PFSK-1 (cell line): Measurements from ENCODE around the gene ACOX3.

ENCODE experiments used
- POLR2AphosphoS5 ChIP-seq: IDR thresholded peaks from 2 replicates; pipeline ENCODE4 v1.6.1; 2012; ENCODE audit warnings: low read depth, mild to moderate bottlenecking, control low read depth, low read length, moderate library complexity
- TAF1 ChIP-seq: IDR thresholded peaks from 2 replicates; pipeline ENCODE4 v1.6.1; 2012; ENCODE audit warnings: low read length, control low read depth, borderline replicate concordance; ENCODE audit not compliant: insufficient read depth

GRCh38 chr4:8427262-8427661 is 13.3 kb downstream of the ACOX3 start:
- TF ChIP-seq TAF1 (no peak), POLR2AphosphoS5 (no peak)
